ENCODE measurements around the gene INTS14. TPM values are rescaled to one million over a fixed set of nuclear protein-coding genes. Genes with fewer than 3 reads are reported as not detected.
A peak's percentile ranks its signal among the peaks of the same experiment; 100 is the strongest.
"Not testable (repeated sequence)": the region's sequence is repeated elsewhere in the genome, so short reads cannot be mapped to it uniquely, and the experiment has no call there.

Gene INTS14
- total RNA-seq, 1 donor from 2014 or later = 22.3 TPM

- no peak for DNase-seq (ENCODE audit: low read depth)
Observed at GRCh38 chr15:65579762-65580161, 31.2 kb downstream of the INTS14 start.

GRCh38 chr15:65578904-65579728, 31.8 kb downstream of the INTS14 start:
- DNase-seq (ENCODE audit: low read depth) = no peak

- no peak for DNase-seq (ENCODE audit: low read depth)
Observed at GRCh38 chr15:65577129-65577996, 33.6 kb downstream of the INTS14 start.

GRCh38 chr15:65576664-65577063, 34.3 kb downstream of the INTS14 start:
- no peak for DNase-seq (ENCODE audit: low read depth)

- no peak for DNase-seq (ENCODE audit: low read depth)
Observed at GRCh38 chr15:65571971-65572370, 39.0 kb downstream of the INTS14 start.

GRCh38 chr15:65569728-65570127, 41.2 kb downstream of the INTS14 start:
- no peak for DNase-seq (ENCODE audit: low read depth)

- DNase-seq (ENCODE audit: low read depth) = no peak
Observed at GRCh38 chr15:65561934-65562333, 49.0 kb downstream of the INTS14 start.

GRCh38 chr15:65559941-65560340, 51.0 kb downstream of the INTS14 start:
- no peak for DNase-seq (ENCODE audit: low read depth)

GRCh38 chr15:65558997-65559760, 51.8 kb downstream of the INTS14 start:
- DNase-seq (ENCODE audit: low read depth) = no peak

- DNase-seq (ENCODE audit: low read depth) = peak; percentile 79
Observed at GRCh38 chr15:65558336-65558735, 52.6 kb downstream of the INTS14 start.

- DNase-seq (ENCODE audit: low read depth) = no peak
Observed at GRCh38 chr15:65556622-65557021, 54.3 kb downstream of the INTS14 start.

GRCh38 chr15:65553691-65554090, 57.2 kb downstream of the INTS14 start:
- peak; percentile 84 for DNase-seq (ENCODE audit: low read depth)

- DNase-seq (ENCODE audit: low read depth) = not testable (repeated sequence)
Observed at GRCh38 chr15:65552851-65553250, 58.1 kb downstream of the INTS14 start.

GRCh38 chr15:65551183-65551582, 59.7 kb downstream of the INTS14 start:
- no peak for DNase-seq (ENCODE audit: low read depth)

- peak; percentile 89 for DNase-seq (ENCODE audit: low read depth)
Observed at GRCh38 chr15:65550681-65551098, 60.2 kb downstream of the INTS14 start.

- DNase-seq (ENCODE audit: low read depth) = not testable (repeated sequence)
Observed at GRCh38 chr15:65549288-65549687, 61.6 kb downstream of the INTS14 start.

- DNase-seq (ENCODE audit: low read depth) = no peak
Observed at GRCh38 chr15:65547841-65548240, 63.1 kb downstream of the INTS14 start.

- no peak for DNase-seq (ENCODE audit: low read depth)
Observed at GRCh38 chr15:65541231-65541820, 69.6 kb downstream of the INTS14 start.

GRCh38 chr15:65540314-65540713, 70.6 kb downstream of the INTS14 start:
- DNase-seq (ENCODE audit: low read depth) = no peak

- no peak for DNase-seq (ENCODE audit: low read depth)
Observed at GRCh38 chr15:65535192-65535591, 75.7 kb downstream of the INTS14 start.
